HG02840 (cell line): ENCODE data around the gene KATNB1.
"Not testable (repeated sequence)": the region's sequence is repeated elsewhere in the genome, so short reads cannot be mapped to it uniquely, and the experiment has no call there.

Experiments
- ATAC-seq: cut with Tn5 transposase; IDR thresholded peaks from one replicate; pipeline ENCODE4 v1.9.1; 2021; ENCODE audit warnings: mild to moderate bottlenecking, moderate library complexity, moderate number of reproducible peaks; ENCODE audit not compliant: unreplicated experiment, low FRiP score

The KATNB1 gene

DNA sequence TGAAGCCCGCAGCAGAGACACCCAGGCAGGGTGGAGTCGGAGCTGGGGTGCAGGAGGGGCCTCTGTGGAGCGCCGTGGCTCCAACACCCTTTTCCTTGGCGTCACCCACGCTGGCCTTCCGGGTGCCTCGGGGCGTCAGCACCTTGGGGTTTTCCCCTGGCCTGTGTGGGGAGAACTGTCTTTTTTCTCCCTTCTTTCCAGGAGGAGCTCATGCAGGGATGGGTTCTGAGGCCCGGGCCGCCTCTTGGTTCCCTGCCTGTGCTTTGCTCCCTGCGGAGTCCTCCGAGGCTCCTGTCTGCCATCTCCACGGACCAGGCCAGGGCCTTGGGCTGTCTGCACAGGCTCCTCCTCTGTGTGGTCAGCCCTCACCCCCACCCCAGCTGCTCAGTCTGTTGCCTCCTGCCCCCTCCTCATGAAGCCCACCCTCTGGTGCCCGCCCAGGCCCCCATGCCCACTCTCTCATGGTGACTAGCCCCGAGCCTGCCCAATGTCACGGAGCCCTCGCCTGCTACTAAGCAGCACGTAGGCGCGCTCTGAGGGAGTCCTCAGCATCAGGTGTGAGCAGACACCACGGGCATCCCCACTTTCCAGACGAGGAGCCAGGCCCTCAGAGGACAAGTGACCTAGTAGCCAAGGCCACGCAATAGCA, 5.0 kb downstream of the KATNB1 start:
- no peak for ATAC-seq

DNA sequence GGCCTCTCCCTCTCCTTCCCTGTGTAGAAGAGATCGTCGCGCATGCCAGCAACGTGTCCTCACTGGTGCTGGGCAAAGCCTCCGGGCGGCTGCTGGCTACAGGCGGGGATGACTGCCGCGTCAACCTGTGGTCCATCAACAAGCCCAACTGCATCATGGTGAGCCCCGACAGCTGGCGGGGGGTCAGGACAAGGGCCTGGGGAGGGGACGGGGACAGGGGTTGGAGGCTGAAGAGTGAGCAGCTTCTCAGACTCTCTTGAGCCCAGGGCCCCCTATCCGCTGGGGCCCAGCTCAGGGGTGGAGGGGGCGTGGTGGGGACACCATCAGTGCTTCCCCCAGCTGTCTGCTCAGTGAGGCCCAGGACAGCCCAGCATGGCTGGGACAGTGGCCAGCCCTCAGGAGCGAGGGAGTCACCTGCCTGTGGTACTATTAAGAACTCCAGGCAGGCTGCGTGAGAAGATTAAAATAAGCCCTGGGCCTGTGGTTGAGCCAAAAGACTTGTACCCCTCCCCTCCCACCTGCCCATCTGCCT, 6.2 kb downstream of the KATNB1 start:
- ATAC-seq = no peak

DNA sequence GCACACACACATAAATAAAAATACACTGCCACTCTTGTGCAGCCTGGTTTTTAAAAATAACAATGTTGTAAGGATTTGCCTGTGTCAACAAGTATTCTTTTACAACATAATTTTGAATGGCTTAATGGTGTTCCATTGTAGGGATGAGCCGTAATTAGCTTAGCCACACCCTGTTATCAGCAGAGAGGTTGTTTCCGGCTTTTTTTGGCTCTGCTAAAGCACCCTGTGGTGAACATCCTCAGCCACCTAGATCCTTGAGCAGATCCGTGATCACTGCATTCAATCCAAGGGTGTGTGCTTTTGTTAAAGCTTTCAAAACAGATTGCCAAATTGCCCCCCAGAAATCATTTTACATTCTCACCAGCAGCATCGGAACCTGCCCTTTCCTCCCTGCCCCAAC, 7.0 kb downstream of the KATNB1 start:
- no peak for ATAC-seq

DNA sequence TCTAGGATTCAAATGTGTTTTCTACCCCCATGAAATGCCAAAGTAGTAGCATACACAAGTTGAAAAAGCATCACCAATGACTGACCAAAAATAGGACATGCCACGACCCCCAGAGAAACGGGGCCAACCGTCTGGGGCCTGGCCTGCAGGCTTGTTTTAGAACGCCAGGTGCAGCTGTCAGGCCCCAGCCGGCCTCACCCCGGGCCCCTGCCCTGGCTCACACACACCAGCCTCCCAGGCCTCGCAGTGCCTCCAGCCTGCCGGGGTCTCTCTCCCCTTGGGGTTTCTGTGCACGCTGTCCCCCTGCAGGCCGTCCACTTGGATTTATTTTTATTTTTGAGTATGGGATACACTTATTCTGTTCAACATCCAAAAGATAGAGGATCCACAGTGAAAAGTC, 7.9 kb downstream of the KATNB1 start:
- ATAC-seq = no peak

DNA sequence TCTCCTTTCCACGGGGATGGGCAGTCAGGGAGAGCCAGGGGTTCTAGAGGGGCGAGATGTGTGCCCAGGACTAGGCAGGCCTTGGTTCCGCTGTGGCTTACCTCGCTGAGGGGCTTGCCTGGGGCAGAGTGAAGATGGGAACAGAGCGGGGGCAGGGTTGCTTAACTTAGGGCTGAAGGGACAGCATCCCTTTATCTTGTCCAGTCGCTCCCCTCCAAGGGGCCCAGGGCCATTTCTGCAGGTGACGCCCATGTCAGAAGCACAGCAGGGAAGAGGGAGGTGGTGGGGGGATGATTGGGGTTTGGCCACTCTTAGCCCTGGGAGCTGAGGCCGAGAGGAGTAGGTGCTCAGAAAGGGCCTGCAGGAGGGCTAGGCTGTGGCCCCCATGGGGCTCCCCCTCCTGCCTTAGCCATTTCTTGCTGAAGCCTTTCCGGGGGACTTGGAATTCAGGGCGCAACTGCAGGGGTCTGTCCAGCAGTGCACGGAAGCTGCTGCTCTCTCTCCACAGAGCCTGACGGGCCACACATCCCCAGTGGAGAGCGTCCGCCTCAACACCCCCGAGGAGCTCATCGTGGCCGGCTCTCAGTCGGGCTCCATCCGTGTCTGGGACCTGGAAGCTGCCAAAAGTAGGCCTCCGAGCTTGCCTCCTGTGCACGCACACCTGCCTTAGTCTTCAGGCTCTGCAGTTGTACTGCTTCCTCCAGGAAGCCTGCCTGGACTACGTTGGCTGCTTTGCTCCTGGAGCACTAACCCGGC, 8.5 kb downstream of the KATNB1 start:
- no peak for ATAC-seq

- ATAC-seq = no peak
Observed at GRCh38 chr16:57744642-57744903, 9.0 kb downstream of the KATNB1 start.

DNA sequence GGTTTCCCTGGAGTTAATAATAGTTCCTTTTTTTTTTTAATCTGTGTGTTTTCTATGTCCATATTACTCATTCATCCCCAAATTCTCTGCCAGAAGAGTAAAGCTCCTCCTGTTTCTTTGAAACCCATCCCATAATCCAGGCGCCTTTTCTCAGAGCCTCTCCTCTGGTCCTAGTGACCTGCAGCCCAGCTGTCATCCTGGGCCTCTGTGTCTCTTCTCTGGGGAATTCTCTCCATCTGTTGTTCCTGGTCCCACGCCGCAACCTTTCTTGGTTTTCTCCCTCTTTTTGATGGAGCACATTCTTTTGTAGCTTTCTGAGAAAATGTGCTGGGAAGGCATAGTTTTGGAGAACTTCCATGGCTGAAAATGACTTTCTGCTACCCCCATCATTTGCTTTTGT, 10.2 kb downstream of the KATNB1 start:
- no peak for ATAC-seq

DNA sequence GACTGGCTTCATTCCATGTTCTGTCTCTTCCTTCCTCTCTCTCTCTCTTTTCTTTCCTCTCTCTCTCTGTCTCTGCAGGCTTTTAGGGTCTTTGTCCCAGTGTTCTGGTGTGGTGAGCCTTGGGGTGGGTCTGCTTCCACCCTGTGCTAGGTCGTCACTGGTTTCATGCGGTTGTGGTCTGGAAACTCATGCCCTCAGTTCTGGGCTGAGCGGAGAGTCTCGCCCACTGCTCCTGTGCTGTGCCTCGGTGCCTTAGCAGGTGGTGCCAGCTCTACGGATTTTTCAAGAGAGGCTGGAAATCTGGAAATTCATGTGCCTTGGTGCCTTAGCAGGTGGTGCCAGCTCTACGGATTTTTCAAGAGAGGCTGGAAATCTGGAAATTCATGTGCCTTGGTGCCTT, 10.7 kb downstream of the KATNB1 start:
- not testable (repeated sequence) for ATAC-seq

DNA sequence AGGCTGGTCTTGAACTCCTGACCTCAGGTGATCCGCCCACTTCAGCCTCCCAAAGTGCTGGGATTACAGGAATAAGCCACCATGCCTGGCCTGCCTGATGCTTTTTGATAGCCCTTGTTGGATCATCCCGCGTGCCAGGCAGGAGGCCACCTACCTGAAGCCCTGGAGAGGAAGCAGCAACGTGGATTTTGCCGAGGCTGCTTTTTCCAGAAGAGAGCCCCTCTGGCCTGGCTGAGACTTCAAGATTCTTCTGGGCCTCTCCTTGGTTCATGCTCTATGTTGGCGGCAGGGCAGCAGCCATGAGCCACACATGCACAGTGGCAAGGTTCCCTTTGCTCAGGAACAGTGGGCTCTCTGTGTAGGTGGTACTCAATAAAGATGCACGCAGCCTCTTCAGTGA, 11.5 kb downstream of the KATNB1 start:
- no peak for ATAC-seq

- no peak for ATAC-seq
Observed at GRCh38 chr16:57747496-57747895, 11.9 kb downstream of the KATNB1 start.

GRCh38 chr16:57747996-57748395, 12.4 kb downstream of the KATNB1 start:
- ATAC-seq = no peak

DNA sequence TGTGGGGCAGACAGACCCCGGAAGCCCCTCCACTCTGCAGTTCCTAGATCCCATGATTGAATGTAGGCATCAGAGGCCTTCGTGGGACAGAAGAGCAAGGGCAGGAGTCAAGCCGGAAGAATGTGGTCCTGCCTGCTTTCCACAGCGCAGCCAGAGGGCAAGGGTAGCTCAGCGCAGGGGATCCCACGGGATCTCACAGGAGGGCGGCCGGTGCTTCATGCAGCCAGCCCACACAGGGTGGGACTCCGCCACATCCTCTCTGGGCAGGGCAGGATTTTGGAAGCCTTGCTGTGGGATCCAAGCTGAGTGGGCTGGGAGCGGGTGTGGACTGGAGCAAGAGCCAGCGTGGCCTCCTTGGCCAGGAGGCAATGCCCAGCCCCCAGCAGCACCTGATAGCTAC, 13.0 kb downstream of the KATNB1 start:
- no peak for ATAC-seq

DNA sequence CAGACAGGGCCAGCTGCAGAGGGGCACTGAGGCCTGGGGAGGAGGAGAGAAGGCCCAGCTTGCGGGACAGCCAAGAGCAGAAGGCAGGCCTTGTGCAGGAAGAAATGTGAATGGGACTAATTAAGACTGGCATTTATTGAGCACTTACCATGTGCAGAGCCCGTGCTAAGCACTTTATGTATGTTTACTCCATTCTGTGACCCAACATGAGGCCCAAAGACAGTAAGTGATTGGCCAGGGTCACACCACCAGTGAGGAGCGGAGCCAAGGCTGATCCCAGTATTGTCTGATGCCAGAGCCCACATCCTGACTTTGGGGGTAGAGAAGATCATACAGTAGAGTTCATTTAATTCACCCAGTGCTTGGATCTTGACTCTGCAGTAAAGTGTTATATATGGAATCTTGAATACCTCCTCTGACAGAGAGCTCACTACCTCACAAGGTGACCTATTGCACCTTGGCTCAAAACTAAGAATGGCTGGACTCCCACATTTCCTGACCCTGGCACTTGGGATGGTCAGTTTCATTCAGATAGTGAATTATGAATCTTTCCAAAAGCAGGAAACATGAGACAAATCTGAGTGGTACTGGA, 13.6 kb downstream of the KATNB1 start:
- ATAC-seq = no peak

DNA sequence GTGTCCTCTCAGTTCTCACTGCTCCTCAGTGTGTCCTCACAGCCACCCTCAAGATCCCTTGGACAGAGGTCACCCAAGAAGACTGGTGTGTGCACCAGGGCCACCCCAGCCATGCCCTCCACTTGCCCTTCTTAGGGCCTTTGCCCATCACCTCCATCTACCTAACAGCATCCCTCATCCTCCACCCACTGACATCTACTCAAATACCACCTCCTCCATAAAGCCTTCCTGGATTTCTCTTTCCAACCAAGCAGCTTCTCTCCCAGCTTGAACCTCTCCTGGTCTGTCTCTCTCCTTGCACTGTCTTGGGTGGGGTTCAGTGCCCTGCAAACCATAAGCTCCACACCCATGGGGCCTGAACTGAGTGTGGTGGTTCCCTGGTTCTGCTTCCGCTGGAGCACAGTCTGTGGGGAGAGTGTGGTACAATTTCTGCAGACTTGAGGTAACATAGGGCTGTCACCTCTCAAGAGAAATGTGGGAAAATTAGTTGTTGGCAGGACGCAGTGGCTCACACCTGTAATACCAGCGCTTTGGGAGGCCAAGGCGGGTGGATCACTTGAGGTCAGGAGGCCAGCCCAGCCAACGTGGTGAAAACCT, 14.4 kb downstream of the KATNB1 start:
- no peak for ATAC-seq

DNA sequence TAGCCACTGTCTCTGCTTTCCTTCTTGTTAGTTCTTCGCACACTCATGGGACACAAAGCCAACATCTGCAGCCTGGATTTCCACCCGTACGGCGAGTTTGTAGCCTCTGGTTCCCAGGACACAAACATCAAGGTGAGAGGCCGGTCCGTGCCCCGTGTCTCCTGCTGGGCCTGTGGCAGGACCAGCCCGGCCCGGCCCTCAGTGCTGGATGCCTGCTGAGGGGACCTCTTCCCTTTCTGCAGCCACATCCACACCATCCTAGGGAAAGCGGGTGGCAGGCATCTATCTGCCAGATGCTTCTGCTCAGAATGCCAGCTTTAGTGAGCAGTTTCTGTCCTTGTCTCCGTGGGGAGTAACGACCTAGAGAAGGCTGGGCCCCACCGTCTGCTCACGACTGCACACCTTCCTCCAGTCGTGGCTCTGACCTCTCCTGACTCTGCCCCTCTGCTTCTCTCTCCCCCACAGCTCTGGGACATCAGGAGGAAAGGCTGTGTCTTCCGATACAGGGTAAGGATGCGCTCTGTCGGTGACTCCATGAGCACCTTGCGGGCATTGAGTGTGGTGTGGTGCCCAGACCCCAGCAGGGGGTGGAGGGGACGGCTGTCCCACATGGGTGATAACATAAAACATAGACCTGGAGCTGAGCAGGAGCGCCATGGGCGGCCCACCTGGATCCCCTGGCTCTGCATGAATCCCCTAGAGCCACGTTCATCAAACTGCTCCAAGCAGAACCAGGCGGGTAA, 15.4 kb downstream of the KATNB1 start:
- ATAC-seq = no peak

GRCh38 chr16:57751539-57752202, 16.1 kb downstream of the KATNB1 start:
- no peak for ATAC-seq

DNA sequence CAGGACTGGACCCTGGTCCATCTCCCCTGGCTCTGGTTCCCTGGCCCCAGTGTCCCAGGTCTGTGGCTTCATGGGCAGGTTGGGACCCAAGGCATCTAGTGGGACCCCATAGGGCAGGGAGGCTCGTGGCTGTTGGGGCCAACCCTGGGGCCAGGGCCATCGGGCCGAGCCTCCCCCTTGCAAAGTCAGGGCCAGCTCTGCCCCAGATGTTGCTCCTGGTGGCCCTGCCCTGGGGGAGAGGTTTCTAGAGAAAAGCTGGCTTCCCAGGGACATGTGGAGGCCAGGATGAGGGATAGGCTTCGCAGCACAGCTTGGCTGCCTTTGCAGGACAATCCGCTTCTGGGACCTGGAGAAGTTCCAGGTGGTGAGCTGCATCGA, 16.6 kb downstream of the KATNB1 start:
- no peak for ATAC-seq

GRCh38 chr16:57752581-57753447, 17.2 kb downstream of the KATNB1 start:
- no peak for ATAC-seq
